ENCODE results near the gene CHMP4B. TPM values are rescaled to one million over a fixed set of nuclear protein-coding genes. Genes with fewer than 3 reads are reported as not detected.

Gene CHMP4B
- total RNA-seq, 2 donors from 2014 or later: 75.7 to 85.8 TPM

DNA sequence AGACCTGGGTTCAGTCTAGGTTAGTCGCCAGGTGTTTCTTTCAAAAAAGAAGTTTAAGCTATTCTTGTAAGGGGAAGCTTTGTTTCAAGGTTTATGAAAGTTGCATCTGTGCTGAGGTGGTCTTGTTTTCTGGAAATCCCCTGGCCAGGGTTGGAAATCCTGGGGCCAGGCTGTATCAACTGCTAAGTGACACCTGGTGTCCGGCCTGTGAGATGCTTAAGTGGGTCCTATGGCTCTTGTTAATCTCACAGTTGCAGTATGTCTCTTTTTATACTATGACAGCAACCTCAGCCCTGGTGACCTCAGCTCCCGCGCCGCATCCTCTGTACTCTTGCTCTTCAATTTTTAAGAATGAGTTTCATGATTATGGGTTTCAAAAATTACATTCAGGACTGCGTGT, 72.0 kb downstream of the CHMP4B start:
- WGBS: 87% methylated on average over 6 of the region's 6 CpGs
- H3K27me3 ChIP-seq (replicated peaks; ENCODE audit: insufficient read depth): no peaks in the 10 kb centered on the region
- H3K4me1 ChIP-seq (replicated peaks): no peaks in the 10 kb centered on the region
- H3K27ac ChIP-seq: no peak overlapping the region
- no peaks in the 10 kb centered on the region for H3K9me3 ChIP-seq
- TF ChIP-seq POLR2A (IDR thresholded peaks at IDR 0.05) (no peak), POLR2AphosphoS5 (IDR thresholded peaks at IDR 0.05) (no peak)
- TF ChIP-seq, protein P1, sequence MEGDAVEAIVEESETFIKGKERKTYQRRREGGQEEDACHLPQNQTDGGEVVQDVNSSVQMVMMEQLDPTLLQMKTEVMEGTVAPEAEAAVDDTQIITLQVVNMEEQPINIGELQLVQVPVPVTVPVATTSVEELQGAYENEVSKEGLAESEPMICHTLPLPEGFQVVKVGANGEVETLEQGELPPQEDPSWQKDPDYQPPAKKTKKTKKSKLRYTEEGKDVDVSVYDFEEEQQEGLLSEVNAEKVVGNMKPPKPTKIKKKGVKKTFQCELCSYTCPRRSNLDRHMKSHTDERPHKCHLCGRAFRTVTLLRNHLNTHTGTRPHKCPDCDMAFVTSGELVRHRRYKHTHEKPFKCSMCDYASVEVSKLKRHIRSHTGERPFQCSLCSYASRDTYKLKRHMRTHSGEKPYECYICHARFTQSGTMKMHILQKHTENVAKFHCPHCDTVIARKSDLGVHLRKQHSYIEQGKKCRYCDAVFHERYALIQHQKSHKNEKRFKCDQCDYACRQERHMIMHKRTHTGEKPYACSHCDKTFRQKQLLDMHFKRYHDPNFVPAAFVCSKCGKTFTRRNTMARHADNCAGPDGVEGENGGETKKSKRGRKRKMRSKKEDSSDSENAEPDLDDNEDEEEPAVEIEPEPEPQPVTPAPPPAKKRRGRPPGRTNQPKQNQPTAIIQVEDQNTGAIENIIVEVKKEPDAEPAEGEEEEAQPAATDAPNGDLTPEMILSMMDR (IDR thresholded peaks at IDR 0.05): no peak
- intact Hi-C loops (cut with DNase I): no loop called here
- no peaks in the 10 kb centered on the region for H3K36me3 ChIP-seq
- no peak for DNase-seq (ENCODE audit: low spot score)
- H3K4me3 ChIP-seq: no peak overlapping the region

DNA sequence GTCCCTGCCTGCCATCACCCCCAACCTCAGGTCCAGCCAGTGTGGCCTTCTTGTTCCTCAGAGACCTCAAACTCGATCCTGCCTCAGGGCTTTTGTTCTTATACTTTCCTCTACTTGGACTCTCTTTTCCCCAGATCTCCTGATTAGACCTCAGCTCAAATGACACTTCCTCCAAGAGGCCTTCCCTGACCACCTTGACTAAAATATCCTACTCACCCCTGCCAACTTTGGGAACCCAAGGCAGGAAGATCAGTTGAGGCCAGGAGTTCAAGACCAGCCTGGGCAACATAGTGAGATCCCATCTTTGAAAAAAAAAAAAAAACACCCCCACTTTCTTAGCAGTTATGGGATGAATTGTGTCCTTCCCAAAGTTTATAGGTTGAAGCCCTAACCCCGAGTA, 73.5 kb downstream of the CHMP4B start:
- no peak for DNase-seq (ENCODE audit: low spot score)
- TF ChIP-seq POLR2AphosphoS5 (IDR thresholded peaks at IDR 0.05): no peak
- TF ChIP-seq, protein P1 (IDR thresholded peaks at IDR 0.05): no peak
- no peak for TF ChIP-seq POLR2A (IDR thresholded peaks at IDR 0.05)

DNA sequence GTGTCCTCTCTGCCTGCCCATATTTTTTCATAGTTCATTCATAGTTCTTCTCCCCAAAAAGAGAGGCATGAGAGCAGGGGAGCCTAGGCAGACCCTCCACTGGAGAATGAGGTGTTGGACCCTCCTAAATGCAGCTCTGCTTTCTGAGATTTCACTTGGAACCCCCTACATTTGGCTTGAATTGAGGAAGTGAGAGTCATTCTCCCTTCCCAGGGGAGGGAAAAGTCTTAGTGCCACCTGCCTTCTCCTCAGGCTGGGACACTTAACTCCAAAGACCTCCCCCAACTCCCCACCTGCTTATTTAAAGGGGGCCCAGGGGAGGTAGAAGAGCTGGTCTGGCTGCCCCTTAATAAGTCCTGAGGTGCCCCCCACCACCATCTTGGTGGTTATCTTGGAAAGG, 78.2 kb downstream of the CHMP4B start:
- intact Hi-C loops (cut with DNase I): no loop called here
- H3K27ac ChIP-seq: no peak overlapping the region
- DNase-seq (ENCODE audit: low spot score): no peak
- no peak for TF ChIP-seq POLR2AphosphoS5 (IDR thresholded peaks at IDR 0.05)
- TF ChIP-seq, protein P1 (IDR thresholded peaks at IDR 0.05): no peak
- TF ChIP-seq POLR2A (IDR thresholded peaks at IDR 0.05): no peak
- H3K27me3 ChIP-seq (replicated peaks; ENCODE audit: insufficient read depth): no peaks in the 10 kb centered on the region
- no peak overlapping the region for H3K4me3 ChIP-seq
- H3K4me1 ChIP-seq (replicated peaks): no peaks in the 10 kb centered on the region
- H3K9me3 ChIP-seq: no peaks in the 10 kb centered on the region
- H3K36me3 ChIP-seq: no peaks in the 10 kb centered on the region

More for the DNA sequence above, 73.5 kb downstream of the CHMP4B start:
- H3K4me3 ChIP-seq: no peak overlapping the region
- H3K9me3 ChIP-seq: no peaks in the 10 kb centered on the region
- no peak overlapping the region for H3K27ac ChIP-seq
- H3K36me3 ChIP-seq: no peaks in the 10 kb centered on the region
- 85% methylated on average over 2 of the region's 2 CpGs for WGBS
- intact Hi-C loops (cut with DNase I): no loop called here
- H3K4me1 ChIP-seq (replicated peaks): no peaks in the 10 kb centered on the region
- no peaks in the 10 kb centered on the region for H3K27me3 ChIP-seq (replicated peaks; ENCODE audit: insufficient read depth)

DNA sequence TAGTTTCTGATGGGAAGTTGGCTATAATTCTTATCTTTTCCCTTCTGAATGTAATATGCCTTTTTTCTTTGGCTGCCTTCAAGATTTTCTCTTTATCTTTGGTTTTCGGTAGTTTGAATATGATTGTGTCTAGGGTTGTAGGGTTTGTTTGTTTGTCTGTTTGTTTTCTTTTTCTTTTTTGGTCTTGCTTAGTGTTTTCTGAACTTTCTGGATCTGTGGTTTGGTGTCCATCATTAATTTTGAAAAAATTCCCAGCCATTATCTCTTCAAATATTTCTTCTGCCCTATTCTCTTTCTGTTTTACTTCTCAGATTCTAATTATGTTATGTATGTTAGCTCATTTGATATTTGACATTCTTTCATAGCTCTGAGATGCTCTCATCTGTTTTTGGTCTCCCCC, 79.4 kb downstream of the CHMP4B start:
- 96% methylated on average over 1 of the region's 1 CpG for WGBS
- intact Hi-C loops (cut with DNase I): loop anchor here (10.0 kb wide), 1 partner anchor 64 kb away; no protein-coding TSS in a partner anchor
- no peak for TF ChIP-seq POLR2AphosphoS5 (IDR thresholded peaks at IDR 0.05)
- no peak for TF ChIP-seq POLR2A (IDR thresholded peaks at IDR 0.05)
- TF ChIP-seq, protein P1 (IDR thresholded peaks at IDR 0.05): no peak
- Histone ChIP-seq H3K27me3 (replicated peaks; ENCODE audit: insufficient read depth) (no peaks in the 10 kb centered on the region), H3K36me3 (no peaks in the 10 kb centered on the region), H3K9me3 (no peaks in the 10 kb centered on the region), H3K4me1 (replicated peaks) (no peaks in the 10 kb centered on the region), H3K4me3 (no peak overlapping the region), H3K27ac (no peak overlapping the region)
- no peak for DNase-seq (ENCODE audit: low spot score)

DNA sequence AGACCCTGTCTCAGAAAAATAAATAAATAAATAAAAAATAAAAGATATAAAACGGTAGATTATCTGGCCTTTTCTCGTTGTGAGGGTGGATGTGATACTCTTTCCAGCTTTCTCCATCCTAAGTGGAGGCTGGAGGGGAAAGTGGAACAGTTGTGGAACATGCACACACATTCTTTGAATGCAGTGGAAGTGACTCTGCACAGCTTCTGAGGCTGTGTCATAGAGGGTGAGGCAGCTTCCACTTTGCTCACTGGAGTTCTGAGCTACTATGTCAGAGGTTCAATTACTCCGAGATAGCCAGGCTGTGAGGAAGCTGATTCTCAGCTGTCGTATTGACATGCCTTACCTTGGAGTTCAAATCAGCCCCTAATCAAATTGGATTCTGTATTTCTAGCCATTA, 82.2 kb downstream of the CHMP4B start:
- intact Hi-C loops (cut with DNase I): loop anchor here (10.0 kb wide), 1 partner anchor 61 kb away; no protein-coding TSS in a partner anchor
- no peak for TF ChIP-seq POLR2A (IDR thresholded peaks at IDR 0.05)
- TF ChIP-seq, protein P1 (IDR thresholded peaks at IDR 0.05): no peak
- WGBS: 81% methylated on average over 4 of the region's 4 CpGs
- Histone ChIP-seq H3K27ac (no peak overlapping the region), H3K4me3 (no peak overlapping the region), H3K9me3 (no peaks in the 10 kb centered on the region), H3K36me3 (no peaks in the 10 kb centered on the region), H3K27me3 (replicated peaks; ENCODE audit: insufficient read depth) (no peaks in the 10 kb centered on the region), H3K4me1 (replicated peaks) (no peaks in the 10 kb centered on the region)
- no peak for DNase-seq (ENCODE audit: low spot score)
